ENCODE measurements around the gene SIMC1. TPM values are rescaled to one million over a fixed set of nuclear protein-coding genes. Genes with fewer than 3 reads are reported as not detected.

SIMC1 gene
- total and polyA plus RNA-seq, 2 of the 4 experiments (the other 2 are of a cell fraction), result 8.2 to 11.7 TPM

DNA sequence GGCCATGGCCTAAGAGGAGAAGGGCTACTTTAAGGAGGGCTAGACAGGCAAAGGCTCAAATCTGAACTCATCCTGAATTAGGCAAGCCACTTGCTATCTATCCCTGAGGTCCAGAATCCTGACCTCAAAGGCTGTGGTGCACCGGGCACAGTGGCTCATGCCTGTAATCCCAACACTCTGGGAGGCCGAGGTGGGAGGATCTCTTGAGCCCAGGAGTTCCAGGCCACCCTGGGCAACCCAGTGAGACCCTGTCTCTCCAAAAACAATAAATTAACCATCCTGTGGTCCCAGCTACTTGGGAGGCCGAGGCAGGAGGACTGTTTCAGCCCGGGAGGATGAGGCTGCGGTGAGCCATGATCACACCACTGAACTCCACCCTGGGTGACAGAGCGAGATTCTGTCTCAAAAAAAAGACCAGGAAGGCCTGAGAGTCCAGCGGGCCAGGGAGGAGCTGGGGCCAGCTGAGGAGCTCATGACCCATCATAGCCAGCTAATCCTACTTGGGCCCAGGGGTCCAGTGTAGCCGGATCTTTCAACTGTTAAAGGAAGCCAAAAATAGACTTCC is 146.2 kb downstream of the SIMC1 start:
- Histone ChIP-seq H3K79me1 (ENCODE audit: low read depth in 1 of 2, low read length in 2 of 2) (peaks cover 11 to 34% of the 10 kb centered on the region in 2 experiments; a peak in 3 of 4 replicates), H2AFZ (replicated peaks; ENCODE audit: low read length, poor library complexity) (no peak overlapping the region), H3K4me3 (ENCODE audit: insufficient read depth, low read depth, low read length) (no peak overlapping the region), H3K27me3 (ENCODE audit: control insufficient read depth, insufficient read depth, low read length) (no peaks in the 10 kb centered on the region), H3K56ac (ENCODE audit: extremely low read depth, insufficient read depth, low read length) (no peak overlapping the region), H2BK20ac (ENCODE audit: low read depth, low read length) (no peak overlapping the region), H3K9ac (ENCODE audit: low read depth, low read length) (no peak overlapping the region), H4K5ac (ENCODE audit: low read depth, low read length) (no peak overlapping the region), H4K8ac (ENCODE audit: low read depth in 2 of 2, low read length in 2 of 2) (no peak overlapping the region), H3K4ac (ENCODE audit: low read depth, low read length) (no peak overlapping the region), H4K91ac (ENCODE audit: insufficient read depth, low read depth, low read length) (no peak overlapping the region), H3K4me2 (ENCODE audit: low read depth, low read length) (no peak overlapping the region), H3K4me1 (ENCODE audit: control insufficient read depth, insufficient read depth, low read length) (no peaks in the 10 kb centered on the region), H4K20me1 (ENCODE audit: insufficient read depth, low read length) (peaks cover 3% of the 10 kb centered on the region; the same call in 1 of the 2 replicates), H2AK5ac (ENCODE audit: low read depth, low read length) (no peak overlapping the region), H3K9me1 (ENCODE audit: insufficient read depth, low read length) (no peaks in the 10 kb centered on the region; the same call in 1 of the 2 replicates), H2BK15ac (ENCODE audit: low read depth, low read length) (no peak overlapping the region), H2AK9ac (replicated peaks; ENCODE audit: low read depth, low read length, poor library complexity) (no peak overlapping the region), H3K36me3 (ENCODE audit: control insufficient read depth, insufficient read depth, low read length) (peaks cover 38% of the 10 kb centered on the region), H3K18ac (ENCODE audit: low read depth, low read length) (no peak overlapping the region), H3K27ac (ENCODE audit: insufficient read depth, low read length) (no peak overlapping the region), H3K14ac (replicated peaks; ENCODE audit: low read depth, low read length) (no peak overlapping the region), H3K9me3 (ENCODE audit: control insufficient read depth, insufficient read depth, low read length) (no peaks in the 10 kb centered on the region), H3K23ac (ENCODE audit: low read depth, low read length) (no peak overlapping the region), H2BK5ac (ENCODE audit: low read depth, low read length, poor library complexity, severe bottlenecking) (no peak overlapping the region), H2BK120ac (ENCODE audit: low read depth, low read length) (no peak overlapping the region)
- no peak for DNase-seq
- POLR2A ChIA-PET (ENCODE audit: unreplicated experiment), result no interaction called here
- TF ChIP-seq FOS (IDR thresholded peaks at IDR 0.05; ENCODE audit: low read depth, low read length) (no peak), POLR2A (IDR thresholded peaks at IDR 0.05; ENCODE audit: low read depth, low read length) (no peak), MAFK (IDR thresholded peaks at IDR 0.05; ENCODE audit: low read depth, low read length) (no peak), CTCF (conservative IDR thresholded peaks at IDR 0.05; ENCODE audit: low read depth, low read length) (no peak), CHD1 (IDR thresholded peaks at IDR 0.05; ENCODE audit: low read depth, low read length) (no peak), NFE2L2 (IDR thresholded peaks at IDR 0.05; ENCODE audit: low read depth, low read length) (no peak), BHLHE40 (IDR thresholded peaks at IDR 0.05; ENCODE audit: low read depth, low read length) (no peak), USF2 (IDR thresholded peaks at IDR 0.05; ENCODE audit: low read depth, low read length) (no peak), RAD21 (IDR thresholded peaks at IDR 0.05; ENCODE audit: low read length) (no peak), SMC3 (IDR thresholded peaks at IDR 0.05; ENCODE audit: low read depth, low read length) (no peak), MAZ (IDR thresholded peaks at IDR 0.05; ENCODE audit: borderline replicate concordance, low read depth, low read length) (no peak), RFX5 (IDR thresholded peaks at IDR 0.05; ENCODE audit: low read depth, low read length) (no peak), CEBPB (IDR thresholded peaks at IDR 0.05; ENCODE audit: low read depth, low read length) (no peak), RCOR1 (IDR thresholded peaks at IDR 0.05; ENCODE audit: insufficient replicate concordance, low read length) (no peak), MXI1 (IDR thresholded peaks at IDR 0.05; ENCODE audit: borderline replicate concordance, low read depth, low read length) (no peak)
- TF ChIP-seq, protein P1, sequence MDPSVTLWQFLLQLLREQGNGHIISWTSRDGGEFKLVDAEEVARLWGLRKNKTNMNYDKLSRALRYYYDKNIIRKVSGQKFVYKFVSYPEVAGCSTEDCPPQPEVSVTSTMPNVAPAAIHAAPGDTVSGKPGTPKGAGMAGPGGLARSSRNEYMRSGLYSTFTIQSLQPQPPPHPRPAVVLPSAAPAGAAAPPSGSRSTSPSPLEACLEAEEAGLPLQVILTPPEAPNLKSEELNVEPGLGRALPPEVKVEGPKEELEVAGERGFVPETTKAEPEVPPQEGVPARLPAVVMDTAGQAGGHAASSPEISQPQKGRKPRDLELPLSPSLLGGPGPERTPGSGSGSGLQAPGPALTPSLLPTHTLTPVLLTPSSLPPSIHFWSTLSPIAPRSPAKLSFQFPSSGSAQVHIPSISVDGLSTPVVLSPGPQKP (IDR thresholded peaks at IDR 0.05; ENCODE audit: borderline replicate concordance, low read depth, low read length), result no peak
- CTCF ChIA-PET, result no interaction called here
- intact Hi-C loops (cut with micrococcal nuclease) (no loop called here), dilution Hi-C loops (cut with HindIII; ENCODE audit: low sequenced_read_pairs, unreplicated experiment) (no loop called here), in situ Hi-C loops (cut with MboI; ENCODE audit: low sequenced_read_pairs) (no loop called here)
- no peak for ATAC-seq (ENCODE audit: low read depth)
- 93% methylated on average over 3 of the region's 8 CpGs; no CpG with 5 or more reads in 1 of the 2 experiments for WGBS, 2 experiments (ENCODE audit: extremely low coverage in 2 of 2, insufficient read length in 1 of 2)
- no TSS peak for BruUV-seq (replicated peaks)

All from IMR-90 (cell line).